ENCODE measurements around the gene ACER3.
"Not testable (repeated sequence)": the region's sequence is repeated elsewhere in the genome, so short reads cannot be mapped to it uniquely, and the experiment has no call there.

The ACER3 gene

DNA sequence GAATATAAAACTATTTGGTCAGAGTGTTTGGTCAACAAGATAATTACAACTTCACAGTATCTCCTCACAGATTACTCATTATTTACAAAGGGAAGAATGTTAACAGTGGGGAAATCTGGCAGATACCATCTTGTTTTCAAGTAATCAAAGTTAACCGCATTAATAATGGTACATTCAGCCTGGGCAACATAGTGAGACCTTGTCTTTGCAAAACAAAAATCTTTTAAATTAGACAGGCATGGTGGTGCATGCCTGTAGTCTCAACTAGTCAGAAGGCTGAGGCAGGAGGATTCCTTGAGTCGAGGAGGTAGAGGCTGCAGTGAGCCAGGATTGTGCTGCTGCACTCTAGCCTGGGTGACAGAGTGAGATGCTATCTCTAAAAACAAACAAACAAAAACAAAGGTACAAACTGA, 78.5 kb downstream of the ACER3 start:
- no peak for DNase-seq

DNA sequence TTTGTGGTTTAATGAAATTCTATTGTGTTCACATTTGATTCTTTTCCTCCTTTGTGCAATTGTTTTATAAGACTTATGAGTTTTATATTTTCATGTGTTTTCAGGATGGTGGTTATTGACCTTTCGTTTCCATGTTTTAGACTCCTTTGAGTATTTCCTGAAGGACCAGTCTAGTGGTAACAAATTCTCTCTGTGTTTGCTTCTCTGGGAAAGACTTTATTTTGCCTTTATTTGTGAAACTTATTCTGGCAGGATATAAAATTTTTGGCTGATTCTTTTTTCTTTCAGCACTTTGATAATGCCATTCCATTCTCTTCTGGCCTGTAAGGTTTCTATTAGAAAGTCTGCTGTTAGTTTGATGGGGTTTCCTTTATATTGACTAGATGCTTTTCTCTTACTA, 83.5 kb downstream of the ACER3 start:
- DNase-seq = no peak

DNA sequence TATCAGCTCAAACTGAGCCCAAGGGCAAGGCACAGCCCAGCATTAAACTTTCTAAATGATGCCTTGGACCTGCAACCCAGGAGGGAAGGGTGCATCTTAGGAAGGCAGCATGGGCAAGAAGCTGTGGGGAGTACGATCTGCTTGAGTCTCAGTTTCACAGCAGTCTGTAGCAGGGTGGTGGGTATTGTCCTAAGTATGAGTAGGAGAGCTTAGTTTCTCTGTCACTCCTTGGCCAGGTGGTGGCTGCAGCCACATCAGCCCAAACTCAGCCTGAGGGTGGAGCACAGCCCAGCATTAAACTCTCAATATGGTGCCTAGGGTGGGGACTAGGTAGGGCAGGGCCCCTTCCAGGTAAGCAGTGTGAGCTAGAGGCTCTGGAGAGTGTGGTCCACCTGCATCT, 85.5 kb downstream of the ACER3 start:
- DNase-seq = no peak

DNA sequence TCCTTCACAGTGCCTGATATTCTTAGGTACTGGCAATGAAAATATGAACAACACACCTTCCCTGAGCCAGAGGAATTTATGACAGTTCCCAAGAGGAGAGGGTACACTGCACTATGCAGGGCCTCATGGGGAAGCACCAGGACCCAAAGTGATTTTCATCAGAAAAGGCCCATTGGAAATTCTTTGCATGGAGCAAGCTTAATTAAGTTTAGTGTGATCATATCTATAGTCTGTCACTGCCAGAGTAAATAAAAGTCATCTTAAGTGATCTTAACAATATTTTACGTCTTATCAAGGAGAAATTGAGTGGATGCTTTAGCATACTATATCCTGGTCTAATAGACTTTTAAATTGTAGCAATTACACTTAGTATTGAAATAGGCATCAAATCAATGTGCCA, 86.5 kb downstream of the ACER3 start:
- DNase-seq = no peak

DNA sequence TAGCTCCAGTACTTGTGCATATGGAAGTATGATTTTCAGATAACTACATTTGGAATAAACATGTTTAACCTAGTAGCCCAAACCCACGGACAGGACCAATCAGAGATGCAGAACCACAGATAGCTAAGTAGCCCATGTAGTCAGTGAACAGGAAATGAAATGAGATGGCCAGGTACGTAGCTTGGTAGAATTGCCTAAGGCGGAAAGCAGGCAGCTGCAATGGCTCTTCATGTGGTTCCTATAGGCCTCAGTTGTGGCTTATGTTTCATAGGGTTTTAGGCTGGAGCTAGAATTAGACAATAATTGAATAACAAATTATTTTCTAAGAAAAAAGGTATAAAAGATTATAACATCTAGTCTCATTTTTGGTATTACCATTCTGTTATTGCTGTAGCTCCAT, 87.1 kb downstream of the ACER3 start:
- DNase-seq = no peak

DNA sequence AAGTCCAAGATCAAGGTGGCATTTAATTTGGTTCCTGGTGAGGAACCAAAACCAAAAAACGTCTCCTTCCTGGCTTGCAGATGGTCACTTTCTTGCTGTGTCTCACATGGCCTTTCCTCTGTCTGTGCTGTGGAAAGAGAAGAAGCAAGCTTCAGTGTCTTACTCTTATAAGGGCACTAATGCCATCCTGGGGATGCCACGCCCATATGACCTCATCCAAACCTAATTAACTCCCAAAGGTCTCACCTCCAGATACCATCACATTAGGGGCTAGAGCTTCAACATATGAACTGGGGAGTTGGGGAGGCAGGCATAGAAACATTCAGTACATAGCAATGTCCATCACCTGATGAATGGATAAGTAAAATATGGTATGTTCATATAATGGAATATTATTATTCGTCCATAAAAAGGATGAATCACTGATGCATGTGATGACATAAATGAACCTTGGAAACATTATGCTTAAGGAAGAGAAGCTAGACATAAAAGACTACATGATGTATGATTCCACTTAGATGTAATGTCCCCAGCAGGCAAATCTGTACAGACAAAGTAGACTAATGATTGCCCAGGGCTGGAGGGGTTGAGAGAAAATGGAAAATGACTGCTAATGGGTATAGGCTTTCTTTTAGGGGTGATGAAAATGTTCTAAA, 94.9 kb downstream of the ACER3 start:
- DNase-seq = no peak

DNA sequence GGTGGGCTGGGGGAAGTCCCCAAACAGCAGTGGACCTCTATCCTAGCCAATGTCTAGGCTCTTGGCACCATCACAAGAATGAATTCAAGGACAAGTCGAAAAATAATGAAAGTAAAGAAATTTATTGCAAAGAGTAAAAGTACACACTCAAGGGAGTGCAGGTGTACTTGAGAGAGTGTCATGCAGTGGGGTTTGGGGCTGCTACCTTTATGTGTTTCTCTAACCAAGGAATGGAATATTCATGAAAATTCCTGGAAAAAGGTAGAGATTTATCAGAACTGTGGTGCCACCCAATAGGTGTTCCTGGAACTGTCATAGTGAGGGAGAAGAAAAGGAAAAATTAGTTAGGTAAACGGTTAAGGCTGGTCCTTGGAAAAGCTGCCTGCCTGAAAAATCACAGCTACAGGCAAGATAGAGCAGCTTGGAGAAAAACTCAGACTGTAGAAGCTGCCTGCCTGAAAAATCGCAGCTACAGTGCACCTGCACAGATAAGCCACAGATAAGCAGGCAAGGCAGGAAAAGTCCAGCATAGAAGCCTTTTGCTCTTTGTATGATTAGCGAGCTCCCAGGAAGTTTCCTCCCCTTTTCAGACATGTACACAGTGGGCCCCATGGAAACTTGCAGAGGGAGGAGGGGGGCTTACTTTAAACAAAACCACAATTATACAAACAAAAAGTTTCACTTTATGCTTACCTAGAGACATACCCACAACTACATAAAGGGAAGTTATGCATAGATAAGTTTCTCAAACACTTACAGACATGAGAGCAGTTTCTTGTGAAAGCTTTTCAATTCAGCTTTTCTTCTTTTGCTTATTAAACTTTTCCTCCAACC, 102.1 kb downstream of the ACER3 start:
- DNase-seq = no peak

DNA sequence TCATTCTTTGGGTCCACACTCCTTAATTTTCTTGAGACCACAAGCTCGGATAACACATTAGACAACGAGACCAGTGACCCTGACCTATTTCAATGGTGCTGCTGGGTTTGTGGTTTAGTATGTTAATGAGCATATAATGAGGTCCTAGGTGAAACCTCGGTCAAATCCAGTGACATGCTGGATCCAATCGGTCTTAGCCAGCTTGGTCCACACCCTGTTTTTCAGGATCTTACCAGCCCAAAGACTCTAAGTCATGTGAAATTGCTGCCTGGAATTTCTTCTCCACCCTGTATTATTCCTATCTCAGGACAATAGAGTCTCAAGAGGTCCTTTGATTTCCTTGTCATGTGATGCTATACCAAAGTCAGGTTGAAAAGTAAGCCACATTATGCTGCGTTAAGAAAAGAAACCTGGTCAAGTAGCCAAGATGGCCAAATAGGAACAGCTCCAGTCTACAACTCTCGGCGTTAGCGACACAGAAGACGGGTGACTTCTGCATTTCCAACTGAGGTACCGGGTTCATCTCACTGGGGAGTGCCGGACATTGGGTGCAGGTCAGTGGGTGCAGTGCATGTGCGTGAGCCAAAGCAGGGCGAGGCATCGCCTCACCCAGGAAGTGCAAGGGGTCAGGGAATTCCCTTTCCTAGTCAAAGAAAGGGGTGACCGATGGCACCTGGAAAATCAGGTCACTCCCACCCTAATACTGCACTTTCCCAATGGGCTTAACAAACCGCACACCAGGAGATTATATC, 102.9 kb downstream of the ACER3 start:
- DNase-seq = not testable (repeated sequence)

DNA sequence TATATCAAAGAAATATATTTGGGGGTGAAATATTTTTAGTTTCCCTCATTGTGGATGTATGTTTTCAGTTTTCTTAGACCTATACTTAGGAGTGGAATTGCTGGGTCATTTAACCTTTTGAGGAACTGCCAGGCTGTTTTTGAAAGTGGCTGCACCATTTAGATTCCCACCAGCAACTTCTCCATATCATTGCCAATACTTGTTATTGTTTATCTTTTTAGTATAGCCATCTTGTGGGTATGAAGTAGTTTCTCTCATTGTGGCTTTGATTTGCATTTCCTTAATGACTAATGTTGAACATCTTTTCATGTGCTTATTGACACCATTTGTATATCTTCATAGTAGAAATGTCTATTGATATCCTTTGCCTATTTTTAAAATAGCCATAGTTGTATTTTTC, 111.3 kb downstream of the ACER3 start:
- no peak for DNase-seq

DNA sequence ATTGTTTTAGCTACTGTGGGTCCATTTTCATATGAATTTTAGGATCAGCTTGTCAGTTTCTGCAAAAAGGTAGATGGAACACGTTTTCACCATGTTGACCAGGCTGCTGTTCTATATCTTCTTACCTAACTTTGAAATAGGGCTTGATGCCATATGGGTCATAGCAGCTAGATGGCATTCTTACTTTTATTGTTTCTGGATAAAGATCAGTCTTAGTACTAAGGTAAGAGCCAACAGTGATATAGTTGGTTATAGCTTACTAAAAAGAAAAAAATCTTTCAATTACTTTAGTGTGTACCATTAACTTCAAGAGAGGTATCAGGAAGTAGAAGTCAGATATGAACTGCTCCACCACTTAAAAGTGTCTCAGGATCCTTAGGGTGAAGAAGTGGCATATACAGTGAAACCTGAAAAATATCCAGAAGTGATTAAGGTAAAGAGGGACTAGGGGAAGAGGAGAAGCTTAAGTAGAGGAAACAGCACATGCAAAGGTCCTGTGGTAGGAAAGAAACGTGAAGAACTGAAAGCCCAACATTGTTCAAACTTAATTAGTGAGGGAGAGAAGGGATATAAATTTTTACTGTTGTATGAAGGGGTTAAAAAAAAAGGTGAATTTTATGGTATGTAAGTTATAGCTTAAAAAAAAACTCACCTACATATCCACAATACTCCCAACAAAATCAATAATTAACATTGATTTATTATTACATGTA, 113.6 kb downstream of the ACER3 start:
- no peak for DNase-seq

DNA sequence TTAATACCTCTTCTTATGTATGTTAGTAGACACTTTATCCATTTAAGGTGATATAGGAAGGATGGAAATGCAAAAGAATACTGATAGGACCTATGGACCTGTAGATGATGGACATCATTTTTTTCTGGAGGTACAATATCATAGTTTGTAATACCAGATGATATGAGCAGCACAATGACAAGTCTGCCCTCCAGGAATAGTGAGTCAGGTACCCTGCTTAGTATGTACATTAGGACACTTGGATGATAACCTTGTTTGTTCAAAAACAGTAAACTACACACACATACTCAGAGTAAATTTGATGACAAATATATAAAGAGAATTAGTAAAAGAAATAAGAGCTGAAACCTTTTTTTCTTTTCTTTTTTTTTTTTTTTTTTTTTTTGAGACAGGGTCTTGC, 114.8 kb downstream of the ACER3 start:
- no peak for DNase-seq

DNA sequence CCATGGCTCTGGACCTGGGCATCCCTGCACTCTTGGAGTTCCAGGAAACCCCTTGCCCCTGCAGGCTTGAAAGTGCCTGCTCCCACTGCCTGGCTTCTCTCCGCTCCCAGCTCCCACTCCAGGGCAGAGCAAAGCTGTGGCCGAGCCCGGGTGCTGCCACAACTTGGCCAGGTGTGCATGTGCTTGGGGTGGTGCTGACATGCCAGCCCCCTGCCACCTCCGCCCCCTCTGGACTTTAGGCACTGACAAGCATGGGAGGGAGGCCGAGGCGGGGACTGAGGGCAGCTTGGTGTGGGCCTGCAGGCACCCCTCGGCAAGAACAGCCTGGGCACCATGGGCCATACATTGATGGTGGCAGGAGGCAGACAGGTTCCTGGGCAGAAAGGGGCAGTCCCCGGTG, 117.1 kb downstream of the ACER3 start:
- no peak for DNase-seq

DNA sequence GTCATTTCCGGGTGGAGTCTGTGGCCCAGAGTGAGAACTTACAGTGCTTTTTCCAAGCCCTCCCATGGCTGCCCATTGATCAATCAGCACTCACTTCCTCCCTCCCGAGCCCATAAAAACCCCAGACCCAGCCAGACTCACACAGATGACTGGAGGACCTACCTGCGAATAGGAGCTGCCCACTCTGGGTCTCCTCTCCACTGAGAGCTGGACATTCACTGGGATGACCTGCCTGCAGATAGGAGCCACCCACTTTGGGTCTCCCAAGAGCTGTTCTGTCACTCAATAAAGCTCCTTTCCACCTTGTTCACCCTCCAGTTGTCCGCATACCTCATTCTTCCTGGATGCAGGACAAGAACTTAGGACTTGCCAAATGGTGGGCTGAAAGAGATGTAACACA, 117.5 kb downstream of the ACER3 start:
- no peak for DNase-seq

DNA sequence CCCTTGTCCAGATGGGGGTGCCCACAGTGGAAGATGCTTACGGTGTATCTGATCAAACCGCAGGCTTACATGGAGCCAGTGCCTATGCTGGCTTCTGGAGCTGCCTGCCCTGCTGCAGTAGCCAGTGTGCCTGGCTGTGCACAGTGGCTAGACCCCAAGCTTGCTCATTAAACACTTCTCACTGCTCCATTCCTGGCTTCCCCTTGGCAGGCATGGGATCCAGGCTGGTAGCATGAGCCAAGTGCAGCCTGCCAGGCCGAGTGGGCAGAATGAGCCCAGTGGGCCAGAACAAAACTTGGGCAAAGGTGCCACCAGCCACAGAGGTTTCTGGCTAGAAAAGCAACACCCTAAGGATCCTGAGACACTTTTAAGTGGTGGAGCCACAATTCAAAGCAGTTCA, 118.1 kb downstream of the ACER3 start:
- DNase-seq = no peak

DNA sequence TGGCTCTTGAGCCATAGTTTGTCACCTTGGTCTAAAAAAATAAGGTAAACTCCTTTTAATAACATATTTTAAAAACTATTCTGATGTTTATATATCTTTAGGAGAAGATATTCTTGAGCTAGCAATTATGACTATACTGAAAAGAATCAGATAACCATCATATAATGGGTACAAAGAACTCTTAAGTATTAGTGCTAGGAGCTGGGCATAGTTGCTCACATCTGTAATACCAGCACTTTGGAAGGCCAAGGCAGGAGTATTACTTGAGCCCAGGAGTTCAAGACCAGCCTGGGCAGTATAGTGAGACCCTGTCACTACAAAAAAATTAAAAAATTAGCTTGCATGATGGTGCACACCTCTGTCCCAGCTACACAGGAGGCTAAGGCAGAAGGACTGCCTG, 119.5 kb downstream of the ACER3 start:
- no peak for DNase-seq

DNA sequence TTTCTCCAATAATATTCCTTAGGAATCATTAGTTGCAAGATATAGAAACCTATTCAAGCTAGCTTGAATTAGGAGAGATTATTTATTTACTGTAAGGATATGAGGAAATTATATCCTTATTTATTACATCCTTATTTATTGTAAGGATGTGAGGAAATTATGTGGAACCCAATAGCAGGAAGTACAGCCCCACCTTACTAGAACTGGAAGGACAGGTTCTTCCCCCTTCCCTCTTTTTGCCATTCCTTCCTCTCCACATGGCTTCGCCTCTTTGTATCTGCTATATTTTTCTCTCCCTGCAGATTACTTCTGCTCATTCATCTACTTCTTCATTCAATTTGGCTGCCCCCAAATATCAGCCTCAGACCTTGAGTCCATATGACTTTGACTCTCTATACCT, 124.0 kb downstream of the ACER3 start:
- DNase-seq = no peak

DNA sequence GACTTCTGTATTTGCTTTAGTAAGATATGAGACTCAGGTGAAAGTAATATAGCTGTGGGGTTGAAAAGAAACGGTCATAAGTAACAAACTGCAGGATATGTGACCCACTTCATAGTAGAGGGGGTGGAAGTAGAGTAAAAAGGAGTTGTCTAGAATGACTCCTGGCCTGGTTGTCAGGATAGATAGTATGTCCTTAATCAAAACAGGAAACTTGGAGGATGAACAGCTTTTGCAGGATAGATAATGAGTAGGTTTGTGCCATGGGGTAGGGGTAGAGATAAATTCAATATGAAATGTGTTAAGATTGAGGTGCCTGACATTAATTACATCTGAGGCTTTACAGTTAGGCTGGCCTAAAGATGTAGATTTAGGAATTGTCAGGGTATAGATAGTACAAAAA, 126.5 kb downstream of the ACER3 start:
- DNase-seq = no peak

DNA sequence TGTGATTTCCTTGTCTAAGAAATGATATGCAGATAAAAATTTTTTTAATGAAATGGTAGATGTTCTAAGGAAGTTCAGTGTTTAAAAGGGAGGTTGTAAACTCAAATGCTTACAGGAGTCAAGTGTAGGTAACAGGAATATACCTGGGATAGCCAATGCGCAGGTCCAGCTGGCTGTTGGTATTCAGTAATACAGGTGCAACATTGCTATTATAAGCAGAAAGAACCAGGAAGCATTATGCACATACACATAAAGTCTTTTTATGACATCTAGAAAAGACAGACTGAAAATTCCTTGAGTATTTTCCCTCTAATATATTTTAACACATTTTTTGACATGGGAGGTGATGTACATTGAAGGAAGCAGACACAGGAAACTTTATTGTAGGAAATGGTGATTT, 129.9 kb downstream of the ACER3 start:
- no peak for DNase-seq

DNA sequence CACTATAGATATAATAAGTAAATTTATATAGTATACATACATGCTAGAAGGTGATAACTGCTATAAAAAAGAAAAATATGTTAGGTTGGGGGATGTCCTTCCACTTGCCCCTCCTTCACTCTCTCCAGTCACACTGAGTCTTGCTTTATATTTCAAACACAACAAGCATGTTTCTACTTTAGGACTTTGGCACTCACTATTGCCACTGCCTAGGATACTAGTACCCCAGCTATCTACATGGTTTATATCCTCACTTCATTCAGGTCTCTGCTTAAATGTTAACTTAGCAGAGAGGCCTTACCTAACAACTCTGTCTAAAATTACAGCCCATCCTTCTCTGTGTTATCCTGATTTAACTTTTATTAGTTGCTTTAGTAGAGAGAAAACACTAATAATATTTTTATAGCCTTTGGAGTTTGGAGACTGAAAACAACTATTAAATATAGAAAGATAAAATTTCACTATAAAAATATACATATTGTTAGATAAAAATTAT, 134.4 kb downstream of the ACER3 start:
- DNase-seq = no peak

DNA sequence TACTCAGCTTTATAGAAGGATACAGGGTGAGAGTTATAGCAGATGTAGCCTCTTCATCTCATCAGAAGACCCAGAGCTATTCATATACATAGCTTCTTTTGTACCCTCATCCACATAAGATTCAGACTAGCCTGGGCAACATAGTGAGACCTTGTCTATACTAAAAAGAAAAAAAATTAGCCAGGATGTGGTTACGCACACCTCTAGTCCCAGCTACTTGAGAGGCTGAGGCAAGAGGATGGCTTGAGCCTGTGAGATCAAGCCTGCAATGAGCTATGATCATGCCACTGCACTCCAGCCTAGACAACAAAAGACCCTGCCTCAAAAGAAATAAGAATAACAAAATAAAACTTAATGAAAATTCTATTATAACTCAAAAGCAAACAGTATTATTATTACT, 136.8 kb downstream of the ACER3 start:
- DNase-seq = no peak

DNA sequence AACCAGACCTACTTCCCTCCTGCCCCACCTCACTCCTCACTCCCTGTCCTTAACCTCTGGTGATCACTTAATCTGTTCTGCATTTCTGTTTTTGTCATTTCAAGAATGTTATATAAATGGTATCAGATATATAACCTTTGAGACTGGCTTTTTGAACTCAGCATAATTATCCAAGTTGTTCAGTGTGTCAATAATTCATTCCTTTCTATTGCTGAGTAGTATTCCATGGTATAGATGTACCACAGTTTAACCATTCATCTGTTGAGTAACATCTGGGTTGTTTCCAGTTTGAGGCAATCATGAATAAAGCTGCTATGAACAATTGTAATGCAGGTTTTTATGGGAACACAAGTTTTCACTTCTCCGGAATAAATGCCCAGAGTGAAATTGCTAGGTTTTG, 138.9 kb downstream of the ACER3 start:
- DNase-seq = no peak

DNA sequence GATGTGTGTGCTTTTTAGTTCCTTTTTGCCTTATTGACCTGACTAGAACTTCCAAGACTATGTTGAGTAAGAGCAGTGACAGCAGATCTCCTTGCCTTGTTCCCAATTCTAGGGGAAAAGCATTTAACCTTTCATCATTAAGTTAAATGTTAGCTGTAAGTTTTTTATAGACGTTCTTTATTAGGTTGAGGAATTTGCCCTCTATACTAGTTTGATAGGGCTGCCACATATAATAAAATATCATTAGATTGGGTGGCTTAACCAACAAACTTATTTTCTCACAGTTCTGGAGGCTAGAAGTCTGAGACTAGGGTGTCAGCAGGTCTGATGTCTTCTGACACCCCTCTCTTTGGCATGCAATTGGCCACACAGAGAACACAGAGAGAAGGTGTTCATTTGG, 140.9 kb downstream of the ACER3 start:
- DNase-seq = no peak

DNA sequence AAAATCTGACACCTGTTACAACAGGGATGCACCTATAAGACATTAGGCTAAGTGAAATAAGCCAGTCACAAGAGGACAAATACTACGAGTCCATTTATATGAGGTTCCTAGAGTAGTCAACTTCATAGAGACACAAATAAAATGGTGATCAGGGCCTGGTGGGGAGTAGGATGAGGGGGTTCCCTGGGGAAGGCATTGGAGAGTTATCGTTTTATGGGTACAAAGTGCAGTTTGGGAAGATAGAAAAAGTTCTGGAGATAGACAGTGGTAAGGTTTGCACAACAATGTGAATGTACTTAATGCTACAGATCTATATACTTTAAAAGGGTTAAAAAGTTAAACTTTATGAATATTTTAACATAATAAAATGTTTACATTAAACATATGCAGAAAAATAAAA, 142.1 kb downstream of the ACER3 start:
- no peak for DNase-seq
